Inflammatory macrophage treated with lipopolysaccharide for 1 hour (primary cell): ENCODE results near the gene MDN1.
"Not testable (repeated sequence)": the region's sequence is repeated elsewhere in the genome, so short reads cannot be mapped to it uniquely, and the experiment has no call there.

Source experiments
- DNase-seq, 2 donors: peaks; one replicate each; pipeline ENCODE4 v3.0.0-alpha.2; 2020 to 2022

MDN1 gene

DNA sequence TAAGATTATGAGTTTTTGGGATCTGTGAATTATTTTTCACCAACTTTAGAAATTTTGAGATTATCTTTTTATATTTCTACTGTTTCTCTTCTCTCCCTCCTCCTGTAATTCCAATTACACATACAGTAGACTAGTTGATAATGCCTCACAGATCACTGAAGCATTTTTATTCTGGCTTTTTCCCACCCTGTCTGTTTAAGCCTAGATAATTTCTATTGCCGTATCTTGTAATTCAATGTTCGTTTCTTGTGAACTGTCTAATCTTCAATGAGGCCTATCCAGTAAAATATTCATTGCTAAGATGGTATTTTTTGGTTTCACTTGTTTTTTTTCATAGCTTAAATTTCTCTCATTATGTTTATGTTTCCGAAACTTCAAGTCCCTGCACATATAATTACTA, 12.0 kb downstream of the MDN1 start:
- no peak for DNase-seq

DNA sequence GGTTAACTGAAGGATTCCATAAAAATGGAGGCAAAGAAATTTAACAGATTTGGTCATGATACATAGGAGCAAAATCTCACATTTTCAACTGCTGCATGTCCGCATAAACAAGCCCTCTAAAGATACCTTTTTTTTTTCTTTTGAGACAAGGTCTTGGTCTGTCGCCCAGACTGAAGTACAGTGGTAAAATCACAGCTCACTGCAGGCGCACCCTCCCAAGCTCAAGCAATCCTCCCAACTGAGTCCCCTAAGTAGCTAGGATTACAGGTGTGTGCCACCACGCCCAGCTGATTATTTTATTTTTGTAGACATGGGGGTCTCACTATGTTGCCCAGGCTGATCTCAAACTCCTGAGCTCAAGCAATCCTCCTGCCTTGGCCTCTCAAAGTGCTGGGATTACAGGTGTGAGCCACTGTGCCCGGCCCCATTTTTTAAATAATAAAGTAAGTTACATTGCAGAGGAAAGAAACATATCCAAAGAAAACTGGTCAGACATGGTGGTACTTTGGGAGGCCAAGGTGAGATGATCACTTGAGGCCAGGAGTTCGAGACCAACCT, 13.7 kb downstream of the MDN1 start:
- no peak for DNase-seq

GRCh38 chr6:89803271-89803670, 16.3 kb downstream of the MDN1 start:
- no peak for DNase-seq

GRCh38 chr6:89799756-89800155, 19.8 kb downstream of the MDN1 start:
- no peak for DNase-seq

DNA sequence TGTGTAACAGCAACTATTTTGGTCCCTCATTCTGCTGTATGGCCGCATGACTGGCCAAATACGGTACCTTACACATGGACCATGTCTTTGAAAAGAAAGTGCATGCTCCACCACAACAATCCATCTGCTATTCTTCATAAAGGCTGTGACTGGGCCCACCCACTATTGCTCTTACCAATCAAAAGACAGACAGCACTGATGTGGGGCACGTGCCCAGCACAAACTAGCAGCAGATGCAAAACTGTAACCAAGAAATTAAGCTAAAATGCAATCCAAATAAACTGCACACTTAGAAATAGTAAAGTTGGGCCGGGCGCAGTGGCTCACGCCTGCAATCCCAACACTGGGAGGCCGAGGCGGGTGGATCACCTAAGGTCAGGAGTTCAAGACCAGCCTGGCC, 20.5 kb downstream of the MDN1 start:
- no peak for DNase-seq

DNA sequence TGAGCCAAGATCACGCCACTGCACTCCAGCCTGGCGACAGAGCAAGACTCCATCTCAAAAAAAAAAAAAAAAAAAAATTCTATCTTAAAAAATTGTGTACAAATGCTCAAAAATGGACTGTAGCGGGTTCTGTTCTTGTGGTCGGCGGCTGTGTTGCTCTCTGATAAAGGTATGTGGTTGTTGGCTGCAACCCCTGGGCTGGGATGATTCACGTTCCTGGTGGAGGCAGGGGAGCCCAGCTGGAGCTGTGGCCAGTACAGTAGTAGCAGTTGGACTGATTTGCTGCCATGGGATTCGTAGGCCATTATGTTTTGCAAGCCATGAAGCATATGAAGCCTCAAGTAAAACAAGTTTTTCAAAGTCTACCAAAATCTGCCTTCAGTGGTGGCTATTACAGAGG, 22.3 kb downstream of the MDN1 start:
- DNase-seq = no peak

DNA sequence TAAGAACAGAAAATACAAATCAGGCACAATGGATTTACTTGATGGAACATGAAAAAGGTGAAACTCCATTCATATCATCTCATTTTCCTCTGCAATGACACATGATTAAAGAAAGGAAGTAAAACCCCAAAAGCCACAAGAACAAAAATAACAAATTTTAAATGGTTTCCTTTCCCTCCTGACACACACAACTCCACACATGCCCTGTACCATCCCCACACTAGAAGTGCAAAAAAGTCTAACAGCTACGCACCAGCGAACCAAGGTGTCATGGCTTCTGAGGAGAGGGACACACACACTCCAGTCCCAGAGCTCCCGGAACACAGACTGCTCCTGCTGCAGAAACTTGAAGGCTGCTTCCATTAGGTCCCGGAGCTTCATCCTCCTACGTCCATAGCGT, 25.3 kb downstream of the MDN1 start:
- no peak for DNase-seq

DNA sequence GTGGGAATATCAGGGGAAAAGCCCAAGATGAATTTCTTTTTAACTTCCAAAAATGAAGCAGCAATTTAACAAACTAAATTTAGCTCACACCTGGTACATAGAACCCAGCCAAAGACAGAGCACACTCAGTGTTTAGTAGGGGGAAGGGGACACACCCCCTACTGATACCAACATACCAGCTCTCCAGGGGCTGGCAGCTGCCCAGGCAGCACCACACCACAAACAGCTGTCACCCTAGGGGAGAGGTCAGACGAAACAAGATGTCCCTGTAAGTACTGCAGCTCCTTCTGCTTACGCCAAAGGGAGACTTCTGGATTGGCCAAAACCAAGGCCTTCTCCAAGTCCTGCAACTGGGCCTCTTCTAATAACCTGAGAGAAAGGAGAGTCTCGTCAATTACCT, 26.0 kb downstream of the MDN1 start:
- no peak for DNase-seq

DNA sequence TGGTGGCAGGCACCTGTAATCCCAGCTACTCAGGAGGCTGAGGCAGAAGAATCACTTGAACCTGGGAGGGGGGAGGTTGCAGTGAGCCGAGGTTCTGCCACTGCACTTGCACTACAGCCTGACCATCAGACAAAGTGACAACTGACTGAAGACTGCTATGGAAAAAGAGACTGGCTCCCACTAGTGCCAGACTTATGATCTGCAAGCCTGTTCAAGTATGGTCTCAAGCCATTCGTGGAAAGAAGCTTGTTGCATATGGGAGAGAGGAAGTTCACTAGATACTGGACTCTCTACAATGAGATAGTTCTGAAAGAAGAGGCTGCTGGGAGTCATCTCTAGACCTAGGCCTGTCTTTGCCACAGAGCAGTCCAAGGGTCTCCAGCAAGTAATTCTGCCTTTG, 26.7 kb downstream of the MDN1 start:
- peak; percentile 34 to 47 for DNase-seq

- no peak for DNase-seq
These were observed 29.2 kb downstream of the MDN1 start for GRCh38 chr6:89790403-89790802.

DNA sequence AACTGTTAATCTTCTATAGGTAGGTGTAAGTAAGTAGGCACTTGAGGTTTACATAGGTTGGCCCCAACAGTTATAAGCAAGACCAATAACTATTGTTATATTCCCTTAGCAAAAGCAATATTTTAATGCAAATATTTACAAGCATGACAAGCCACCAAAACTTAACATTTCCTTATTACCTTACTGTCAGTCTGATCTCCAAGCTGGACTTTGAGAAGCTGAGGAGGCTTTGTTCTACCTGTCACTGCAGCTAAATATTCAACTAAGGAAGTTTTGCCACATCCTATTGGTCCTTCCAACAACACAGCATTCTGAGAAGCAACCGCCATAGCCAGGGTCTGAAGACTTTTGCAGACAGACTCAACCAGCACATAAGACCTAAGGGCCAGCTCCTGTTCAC, 29.6 kb downstream of the MDN1 start:
- DNase-seq = no peak

GRCh38 chr6:89787660-89788328, 31.8 kb downstream of the MDN1 start:
- DNase-seq = no peak

DNA sequence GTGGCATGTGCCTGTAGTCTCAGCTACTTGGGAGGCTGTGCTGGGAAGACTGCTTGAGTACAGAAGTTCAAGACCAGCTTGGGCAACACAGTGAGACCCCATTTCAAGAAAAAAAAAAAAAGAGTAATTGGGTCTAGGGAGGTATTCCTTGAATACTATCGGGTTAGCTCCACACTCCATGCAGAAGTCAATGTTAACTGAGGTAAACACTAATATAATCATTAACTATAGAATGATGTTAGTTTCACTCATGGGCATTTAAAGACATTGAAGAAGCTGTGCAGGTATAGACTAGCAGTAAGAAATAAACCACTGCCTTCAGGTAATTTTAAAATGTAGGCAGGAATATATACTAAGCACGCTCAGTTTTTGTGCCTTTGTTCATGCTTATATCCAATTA, 32.6 kb downstream of the MDN1 start:
- DNase-seq = no peak

DNA sequence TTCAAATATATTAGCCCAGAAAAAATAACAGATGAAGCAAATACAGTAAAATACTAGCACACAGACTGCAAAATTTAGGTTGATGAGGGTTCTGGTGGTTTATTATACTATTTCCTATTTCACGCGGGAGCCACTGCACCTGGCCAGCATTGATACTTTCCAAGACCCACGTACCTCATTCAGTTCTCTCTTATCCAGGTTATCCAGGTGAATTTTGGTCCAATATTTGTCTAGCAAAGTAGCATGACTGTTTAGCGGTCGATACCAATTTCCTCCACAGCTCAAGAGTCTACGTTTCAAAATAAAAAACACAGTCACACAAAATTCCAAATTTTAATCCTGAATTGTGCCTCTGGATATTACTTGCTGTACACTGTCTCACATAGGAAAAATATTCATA, 34.8 kb downstream of the MDN1 start:
- DNase-seq = no peak

GRCh38 chr6:89783293-89783692, 36.3 kb downstream of the MDN1 start:
- not testable (repeated sequence) for DNase-seq

DNA sequence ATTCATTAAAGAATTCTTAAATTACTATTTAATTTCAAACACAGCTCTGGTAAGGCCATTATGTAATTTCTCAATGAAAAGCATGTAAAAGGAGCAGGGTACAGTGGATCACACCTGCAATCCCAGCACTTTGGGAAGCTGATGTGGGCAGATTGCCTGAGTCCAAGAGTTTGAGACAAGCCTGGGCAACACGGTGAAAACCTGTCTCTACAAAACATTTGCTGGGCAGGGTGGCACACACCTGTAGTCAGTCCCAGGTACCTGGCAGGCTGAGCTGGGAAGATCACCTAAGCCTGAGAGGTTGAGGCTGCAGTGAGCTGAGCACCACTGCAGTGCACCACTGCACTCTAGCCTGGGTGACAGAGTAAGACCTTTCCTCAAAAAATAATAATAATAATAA, 37.4 kb downstream of the MDN1 start:
- no peak for DNase-seq

GRCh38 chr6:89781070-89782034, 38.2 kb downstream of the MDN1 start:
- no peak for DNase-seq

DNA sequence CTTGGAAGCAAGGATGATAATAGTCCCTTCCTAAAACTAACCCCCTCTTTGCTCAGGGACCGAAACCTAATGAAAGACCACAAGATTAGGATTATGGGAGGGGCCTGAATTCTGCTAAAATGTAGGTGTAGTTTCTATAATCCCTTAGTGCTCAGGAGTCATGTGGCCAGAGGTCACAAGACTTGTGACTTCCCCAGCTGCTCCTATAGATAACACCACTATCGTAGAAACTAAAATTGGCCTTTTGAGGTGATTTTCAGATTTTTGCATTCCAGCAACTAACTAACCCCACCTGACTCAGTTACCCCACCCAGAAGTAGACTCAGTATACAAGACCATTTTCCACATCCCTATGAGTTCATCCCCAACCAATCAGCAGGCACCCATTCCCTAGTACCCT, 42.1 kb downstream of the MDN1 start:
- no peak for DNase-seq

DNA sequence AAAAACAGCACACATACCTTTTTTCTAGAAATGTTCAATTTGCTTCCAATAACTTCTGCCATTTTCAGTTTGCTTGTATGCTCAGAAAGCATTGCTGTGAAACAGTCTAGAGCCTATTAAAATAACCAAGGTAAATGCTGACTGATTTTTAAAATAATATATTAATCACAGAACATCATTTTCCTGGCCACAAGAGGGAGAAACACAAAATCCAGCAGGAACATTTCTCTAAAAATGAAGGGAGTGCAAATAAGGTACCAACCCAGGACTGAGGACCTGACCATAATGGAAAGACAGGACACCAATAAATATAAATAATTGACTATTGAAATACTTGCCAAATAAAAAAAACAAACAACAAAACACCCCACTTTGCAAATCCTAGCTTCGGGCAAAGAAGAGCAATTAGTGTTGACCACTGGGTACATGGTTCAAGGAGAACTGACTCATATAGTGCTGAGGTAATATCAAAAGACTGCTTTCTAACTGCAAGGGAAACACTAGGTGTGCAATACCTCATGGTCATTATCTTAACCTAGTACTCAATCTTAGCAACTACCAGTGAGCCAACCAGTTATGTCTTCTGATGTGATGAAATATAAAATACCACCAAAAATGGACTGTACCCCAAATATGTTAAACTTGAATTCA, 42.9 kb downstream of the MDN1 start:
- no peak for DNase-seq

- no peak for DNase-seq
These were observed 44.4 kb downstream of the MDN1 start for GRCh38 chr6:89775150-89775549.

GRCh38 chr6:89769572-89769971, 50.0 kb downstream of the MDN1 start:
- DNase-seq = no peak

- peak in 1 of 2 donors; percentile 3 for DNase-seq
These were observed 51.3 kb downstream of the MDN1 start for GRCh38 chr6:89768324-89768723.

DNA sequence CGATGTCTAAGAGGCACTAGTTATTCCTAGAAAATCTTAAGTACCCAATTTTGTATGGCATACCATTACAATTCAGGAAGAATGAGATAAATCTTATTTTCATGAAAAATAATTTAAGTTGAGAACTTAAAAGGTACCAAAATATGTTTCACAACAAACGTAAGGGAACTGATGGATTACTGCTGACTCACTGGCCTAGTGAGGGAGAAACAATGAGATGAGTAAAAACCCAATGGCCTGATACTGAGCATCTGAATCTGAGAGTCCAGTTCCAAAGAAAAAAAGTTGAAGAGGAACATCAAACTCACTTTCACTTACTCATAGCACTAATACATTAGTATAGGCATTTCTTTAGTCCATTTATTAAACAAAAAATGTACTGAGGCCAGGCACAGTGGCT, 56.0 kb downstream of the MDN1 start:
- no peak for DNase-seq

- DNase-seq = no peak
These were observed 60.8 kb downstream of the MDN1 start for GRCh38 chr6:89758830-89759229.
